Breast epithelium (tissue), 3 donors: ENCODE data around the gene KIAA0513.

ENCODE experiments used
- POLR2A ChIP-seq: fragments of 450-650 bp; IDR thresholded peaks from one replicate; pipeline ENCODE4 v1.6.1; 2016; ENCODE audit warnings: antibody characterized with exemption, mild to moderate bottlenecking, moderate library complexity
- TF ChIP-seq, protein P1 (sequence below), 3 donors: fragments of 450-650 bp; IDR thresholded peaks; one replicate each; pipeline ENCODE4 v1.5.1; 2016 to 2017; ENCODE audit warnings: antibody characterized with exemption in 3 of 3, mild to moderate bottlenecking in 3 of 3, moderate library complexity in 3 of 3

DNA sequence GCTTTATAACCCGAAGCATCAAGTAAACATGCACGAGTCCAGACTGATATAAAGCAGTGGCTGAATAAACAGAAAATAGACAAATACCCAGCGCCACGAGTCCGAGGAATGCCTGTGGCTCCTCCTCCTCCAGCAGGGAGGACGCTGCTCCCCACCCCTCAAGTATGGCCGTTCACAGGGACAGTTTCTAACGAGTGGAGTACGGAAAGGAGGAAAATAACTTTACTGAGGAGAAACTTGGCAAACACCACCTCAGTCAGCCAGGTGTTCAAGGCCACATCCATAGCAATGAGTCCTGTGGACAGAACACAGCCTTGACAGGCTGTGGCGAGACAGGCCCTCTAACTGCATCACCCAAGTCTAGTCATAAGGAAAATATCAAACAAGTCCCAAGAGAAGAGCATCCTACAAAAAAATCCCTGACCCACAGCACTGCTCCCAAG is 25.5 kb upstream of the KIAA0513 start:
- TF ChIP-seq POLR2A, result no peak
- TF ChIP-seq, protein P1, sequence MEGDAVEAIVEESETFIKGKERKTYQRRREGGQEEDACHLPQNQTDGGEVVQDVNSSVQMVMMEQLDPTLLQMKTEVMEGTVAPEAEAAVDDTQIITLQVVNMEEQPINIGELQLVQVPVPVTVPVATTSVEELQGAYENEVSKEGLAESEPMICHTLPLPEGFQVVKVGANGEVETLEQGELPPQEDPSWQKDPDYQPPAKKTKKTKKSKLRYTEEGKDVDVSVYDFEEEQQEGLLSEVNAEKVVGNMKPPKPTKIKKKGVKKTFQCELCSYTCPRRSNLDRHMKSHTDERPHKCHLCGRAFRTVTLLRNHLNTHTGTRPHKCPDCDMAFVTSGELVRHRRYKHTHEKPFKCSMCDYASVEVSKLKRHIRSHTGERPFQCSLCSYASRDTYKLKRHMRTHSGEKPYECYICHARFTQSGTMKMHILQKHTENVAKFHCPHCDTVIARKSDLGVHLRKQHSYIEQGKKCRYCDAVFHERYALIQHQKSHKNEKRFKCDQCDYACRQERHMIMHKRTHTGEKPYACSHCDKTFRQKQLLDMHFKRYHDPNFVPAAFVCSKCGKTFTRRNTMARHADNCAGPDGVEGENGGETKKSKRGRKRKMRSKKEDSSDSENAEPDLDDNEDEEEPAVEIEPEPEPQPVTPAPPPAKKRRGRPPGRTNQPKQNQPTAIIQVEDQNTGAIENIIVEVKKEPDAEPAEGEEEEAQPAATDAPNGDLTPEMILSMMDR (IDR thresholded peaks at IDR 0.05), result no peak
